Effector memory CD8-positive, alpha-beta T cell (primary cell): Measurements from ENCODE around the gene PRR9.
A peak's percentile ranks its signal among the peaks of the same experiment; 100 is the strongest.

Experiments
- ATAC-seq: fragments of 150-1000 bp; cut with Tn5 transposase; replicated peaks from 2 replicates; pipeline ENCODE4 v1.10.0; 2021; ENCODE audit warnings: mild to moderate bottlenecking, moderate library complexity
- DNase-seq, 3 experiments: peaks; one replicate each; pipeline ENCODE4 v3.0.0; 2021
- H3K27ac Mint-ChIP-seq, 2 donors: one replicate each; pipeline ENCODE4 v1.8.0; 2022; ENCODE audit warnings: mild to moderate bottlenecking in 2 of 2, mixed read lengths in 2 of 2, moderate library complexity in 2 of 2
- H3K27me3 Mint-ChIP-seq, 2 donors: one replicate each; pipeline ENCODE4 v1.8.0; 2022; ENCODE audit warnings: mixed read lengths in 2 of 2
- H3K36me3 Mint-ChIP-seq: one replicate; pipeline ENCODE4 v1.8.0; 2022; ENCODE audit warnings: mild to moderate bottlenecking, moderate library complexity, mixed read lengths; ENCODE audit not compliant: insufficient read depth
- H3K4me1 Mint-ChIP-seq, 2 donors: one replicate each; pipeline ENCODE4 v1.8.0; 2022; ENCODE audit warnings: low read depth in 2 of 2, mixed read lengths in 2 of 2
- H3K4me3 Mint-ChIP-seq, 2 donors: one replicate each; pipeline ENCODE4 v1.8.0; 2022; ENCODE audit warnings: mild to moderate bottlenecking in 2 of 2, mixed read lengths in 2 of 2, moderate library complexity in 2 of 2
- H3K9me3 Mint-ChIP-seq, 2 donors: one replicate each; pipeline ENCODE4 v1.8.0; 2022; ENCODE audit warnings: mixed read lengths in 2 of 2

Gene PRR9

GRCh38 chr1:153261281-153262069 is 44.1 kb downstream of the PRR9 start:
- peak; percentile 60 for ATAC-seq
- H3K36me3 Mint-ChIP-seq: peaks cover 3% of the 10 kb centered on the region

GRCh38 chr1:153262070-153262366 is 44.6 kb downstream of the PRR9 start:
- peak overlapping the region; percentile 75 to 78 for H3K4me3 Mint-ChIP-seq
- no peak for DNase-seq
- peaks cover 3% of the 10 kb centered on the region for H3K36me3 Mint-ChIP-seq
- peaks cover 80 to 87% of the 10 kb centered on the region in 2 donors for H3K27me3 Mint-ChIP-seq
- no peak overlapping the region for H3K27ac Mint-ChIP-seq
- no peaks in the 10 kb centered on the region for H3K9me3 Mint-ChIP-seq
- peaks cover 20 to 23% of the 10 kb centered on the region in 2 donors for H3K4me1 Mint-ChIP-seq
- ATAC-seq: no peak

More at GRCh38 chr1:153261281-153262069, 44.1 kb downstream of the PRR9 start:
- H3K27me3 Mint-ChIP-seq: peaks cover 75 to 82% of the 10 kb centered on the region in 2 donors
- no peak overlapping the region for H3K27ac Mint-ChIP-seq
- peaks cover 20 to 23% of the 10 kb centered on the region in 2 donors for H3K4me1 Mint-ChIP-seq
- DNase-seq: peak; percentile 7 to 18 (median 13)
- no peaks in the 10 kb centered on the region for H3K9me3 Mint-ChIP-seq
- H3K4me3 Mint-ChIP-seq: peak overlapping the region; percentile 75 to 78

- H3K4me1 Mint-ChIP-seq: peaks cover 20 to 23% of the 10 kb centered on the region in 2 donors
- H3K27me3 Mint-ChIP-seq: peaks cover 85 to 92% of the 10 kb centered on the region in 2 donors
- peaks cover 3% of the 10 kb centered on the region for H3K36me3 Mint-ChIP-seq
- H3K9me3 Mint-ChIP-seq: no peaks in the 10 kb centered on the region
- H3K27ac Mint-ChIP-seq: no peak overlapping the region
- peak overlapping the region; percentile 75 to 78 for H3K4me3 Mint-ChIP-seq
- DNase-seq (no peak), ATAC-seq (no peak)
These were observed 45.2 kb downstream of the PRR9 start for GRCh38 chr1:153262462-153263157.

- Mint-ChIP-seq H3K27ac (no peak overlapping the region), H3K27me3 (peaks cover 84 to 88% of the 10 kb centered on the region in 2 donors), H3K36me3 (peaks cover 3% of the 10 kb centered on the region), H3K4me1 (peaks cover 13 to 17% of the 10 kb centered on the region in 2 donors), H3K9me3 (no peaks in the 10 kb centered on the region), H3K4me3 (no peak overlapping the region)
- ATAC-seq: no peak
- DNase-seq: no peak
These were observed 48.1 kb downstream of the PRR9 start for GRCh38 chr1:153265457-153265856.
